Stimulated activated effector memory CD8-positive, alpha-beta T cell treated with anti-CD3 and anti-CD28 coated beads, Interleukin-12 subunit alpha, Interleukin-12 subunit beta, amount 100 ng/mL, for 72 hours (primary cell): Measurements from ENCODE around the gene MACROD1.
A peak's percentile ranks its signal among the peaks of the same experiment; 100 is the strongest.

ENCODE experiments used
- ATAC-seq: fragments of 150-1000 bp; cut with Tn5 transposase; 2 replicates; pipeline ENCODE4 v1.10.0; 2021
- DNase-seq, 2 donors: peaks; one replicate each; pipeline ENCODE4 v3.0.0; 2021 to 2022; ENCODE audit warnings: low spot score in 2 of 2
- H3K27ac Mint-ChIP-seq: one replicate; pipeline ENCODE4 v1.8.0; 2022; ENCODE audit warnings: mild to moderate bottlenecking, mixed read lengths
- H3K36me3 Mint-ChIP-seq: one replicate; pipeline ENCODE4 v1.8.0; 2022; ENCODE audit warnings: mild to moderate bottlenecking, mixed read lengths
- H3K4me1 Mint-ChIP-seq: one replicate; pipeline ENCODE4 v1.8.0; 2022; ENCODE audit warnings: mixed read lengths
- H3K4me3 Mint-ChIP-seq: one replicate; pipeline ENCODE4 v1.8.0; 2022; ENCODE audit warnings: mild to moderate bottlenecking, mixed read lengths
- H3K9me3 Mint-ChIP-seq: one replicate; pipeline ENCODE4 v1.8.0; 2022; ENCODE audit warnings: mixed read lengths

The MACROD1 gene

GRCh38 chr11:64165842-64166635 is at the start of gene MACROD1:
TSS of gene MACROD1 (minus strand) at chr11:64166113. CDS start at chr11:64165994, 119 bp downstream.
- Mint-ChIP-seq H3K27ac (peak within 1 kb of the TSS; percentile 78), H3K9me3 (no peaks in the 10 kb centered on the region), H3K4me1 (peaks cover 13% of the 10 kb centered on the region), H3K36me3 (peaks cover 5% of the 10 kb centered on the region), H3K4me3 (peak within 1 kb of the TSS; percentile 83)
- DNase-seq (peak; percentile 71 to 86), ATAC-seq (peak; percentile 97)

- ATAC-seq (no peak), DNase-seq (no peak)
- H3K4me1 Mint-ChIP-seq, result peaks cover 67% of the 10 kb centered on the region
- no peaks in the 10 kb centered on the region for H3K36me3 Mint-ChIP-seq
- H3K27ac Mint-ChIP-seq, result peak overlapping the region; percentile 79
- H3K4me3 Mint-ChIP-seq, result no peak overlapping the region
- no peaks in the 10 kb centered on the region for H3K9me3 Mint-ChIP-seq
Observed at GRCh38 chr11:64211181-64211872, 45.4 kb upstream of the MACROD1 start.

GRCh38 chr11:64210301-64211020 is 44.5 kb upstream of the MACROD1 start:
- H3K27ac Mint-ChIP-seq, result peak overlapping the region; percentile 96
- H3K4me3 Mint-ChIP-seq, result no peak overlapping the region
- H3K4me1 Mint-ChIP-seq, result peaks cover 75% of the 10 kb centered on the region
- H3K9me3 Mint-ChIP-seq, result no peaks in the 10 kb centered on the region
- H3K36me3 Mint-ChIP-seq, result no peaks in the 10 kb centered on the region
- DNase-seq (no peak), ATAC-seq (no peak)

- Mint-ChIP-seq H3K9me3 (no peaks in the 10 kb centered on the region), H3K4me1 (peaks cover 71% of the 10 kb centered on the region), H3K4me3 (peak overlapping the region; percentile 91), H3K36me3 (no peaks in the 10 kb centered on the region), H3K27ac (peak overlapping the region; percentile 96)
- DNase-seq (no peak), ATAC-seq (no peak)
Observed at GRCh38 chr11:64209563-64209843, 43.6 kb upstream of the MACROD1 start.

- peaks cover 72% of the 10 kb centered on the region for H3K4me1 Mint-ChIP-seq
- ATAC-seq, result no peak
- no peaks in the 10 kb centered on the region for H3K36me3 Mint-ChIP-seq
Observed at GRCh38 chr11:64208796-64209562, 43.1 kb upstream of the MACROD1 start.

GRCh38 chr11:64208086-64208795 is 42.3 kb upstream of the MACROD1 start:
- no peak for ATAC-seq
- Mint-ChIP-seq H3K9me3 (no peaks in the 10 kb centered on the region), H3K27ac (peak overlapping the region; percentile 96)

More at GRCh38 chr11:64208796-64209562, 43.1 kb upstream of the MACROD1 start:
- peak overlapping the region; percentile 96 for H3K27ac Mint-ChIP-seq
- H3K9me3 Mint-ChIP-seq, result no peaks in the 10 kb centered on the region
- H3K4me3 Mint-ChIP-seq, result peak overlapping the region; percentile 91
- no peak for DNase-seq

GRCh38 chr11:64207256-64208085 is 41.6 kb upstream of the MACROD1 start:
- Mint-ChIP-seq H3K9me3 (no peaks in the 10 kb centered on the region), H3K4me3 (peak overlapping the region; percentile 91), H3K27ac (peak overlapping the region; percentile 96), H3K4me1 (peaks cover 73% of the 10 kb centered on the region), H3K36me3 (no peaks in the 10 kb centered on the region)
- ATAC-seq (peak; percentile 89), DNase-seq (peak; percentile 70 to 93)

More at GRCh38 chr11:64208086-64208795, 42.3 kb upstream of the MACROD1 start:
- H3K4me3 Mint-ChIP-seq, result peak overlapping the region; percentile 91
- no peaks in the 10 kb centered on the region for H3K36me3 Mint-ChIP-seq
- peaks cover 75% of the 10 kb centered on the region for H3K4me1 Mint-ChIP-seq
- no peak for DNase-seq

GRCh38 chr11:64206457-64207255 is 40.7 kb upstream of the MACROD1 start, which contains the start of gene FERMT3:
TSS of gene FERMT3 (plus strand) at chr11:64206721. CDS start at chr11:64207365, 644 bp downstream.
- Mint-ChIP-seq H3K4me3 (peak within 1 kb of the TSS; percentile 91), H3K4me1 (peaks cover 66% of the 10 kb centered on the region), H3K36me3 (no peaks in the 10 kb centered on the region), H3K9me3 (no peaks in the 10 kb centered on the region), H3K27ac (peak within 1 kb of the TSS; percentile 96)
- ATAC-seq (peak; percentile 56), DNase-seq (peak; percentile 54 to 83)

- DNase-seq, result peak in 1 of 2 donors; percentile 61
- Mint-ChIP-seq H3K27ac (peak overlapping the region; percentile 68), H3K9me3 (no peaks in the 10 kb centered on the region), H3K4me3 (peak overlapping the region; percentile 91), H3K36me3 (no peaks in the 10 kb centered on the region), H3K4me1 (peaks cover 60% of the 10 kb centered on the region)
- peak; percentile 44 for ATAC-seq
Observed at GRCh38 chr11:64204464-64204989, 38.6 kb upstream of the MACROD1 start.

- H3K27ac Mint-ChIP-seq, result peak overlapping the region; percentile 68
- peaks cover 55% of the 10 kb centered on the region for H3K4me1 Mint-ChIP-seq
Observed at GRCh38 chr11:64204080-64204440, 38.1 kb upstream of the MACROD1 start.

GRCh38 chr11:64203421-64204079 is 37.6 kb upstream of the MACROD1 start:
- Mint-ChIP-seq H3K4me1 (peaks cover 50% of the 10 kb centered on the region), H3K36me3 (no peaks in the 10 kb centered on the region), H3K4me3 (no peak overlapping the region), H3K9me3 (no peaks in the 10 kb centered on the region), H3K27ac (peak overlapping the region; percentile 68)
- ATAC-seq (no peak), DNase-seq (no peak)

More at GRCh38 chr11:64204080-64204440, 38.1 kb upstream of the MACROD1 start:
- Mint-ChIP-seq H3K36me3 (no peaks in the 10 kb centered on the region), H3K9me3 (no peaks in the 10 kb centered on the region), H3K4me3 (no peak overlapping the region)
- ATAC-seq (no peak), DNase-seq (no peak)

GRCh38 chr11:64202992-64203391 is 37.1 kb upstream of the MACROD1 start:
- no peaks in the 10 kb centered on the region for H3K9me3 Mint-ChIP-seq
- no peak for DNase-seq
- H3K4me3 Mint-ChIP-seq, result no peak overlapping the region
- H3K27ac Mint-ChIP-seq, result no peak overlapping the region
- no peaks in the 10 kb centered on the region for H3K36me3 Mint-ChIP-seq
- ATAC-seq, result no peak
- peaks cover 44% of the 10 kb centered on the region for H3K4me1 Mint-ChIP-seq
